Kidney (tissue), 14 donors: ENCODE measurements around the gene PHACTR1. TPM values are rescaled to one million over a fixed set of nuclear protein-coding genes. Genes with fewer than 3 reads are reported as not detected.

Experiments
- DNase-seq, 5 donors: peaks; one replicate each; pipeline ENCODE4 v3.0.0-alpha.2; 2013 to 2020
- FAIRE-seq: peaks from 2 replicates; lab custom pipeline; 2012; peaks lifted over from hg19 to GRCh38; lab: Jason Lieb, UNC
- H3K27ac ChIP-seq, 2 donors: one replicate each; pipeline ENCODE4 v1.7.0; 2013; ENCODE audit warnings: low read depth in 2 of 2, low read length in 2 of 2, inconsistent platforms in 1 of 2
- H3K27me3 ChIP-seq: one replicate; pipeline ENCODE4 v1.7.1; 2013; ENCODE audit warnings: low read length, inconsistent platforms; ENCODE audit not compliant: control insufficient read depth, insufficient read depth
- H3K36me3 ChIP-seq, 3 donors: one replicate each; pipeline versions ENCODE4 v1.7.0 to v1.7.1; 2013; ENCODE audit warnings: low read length in 3 of 3, control low read depth in 1 of 3, inconsistent platforms in 1 of 3; ENCODE audit not compliant: insufficient read depth in 3 of 3, control insufficient read depth in 2 of 3
- H3K4me1 ChIP-seq, 3 donors: one replicate each; pipeline versions ENCODE4 v1.7.0 to v1.7.1; 2013; ENCODE audit warnings: low read length in 3 of 3, inconsistent platforms in 1 of 3, low read depth in 1 of 3; ENCODE audit not compliant: control insufficient read depth in 2 of 3, insufficient read depth in 2 of 3
- H3K4me3 ChIP-seq, 3 donors: one replicate each; pipeline versions ENCODE4 v1.7.0 to v1.8.1; 2013; ENCODE audit warnings: low read length in 3 of 3, control low read depth in 1 of 3, inconsistent platforms in 1 of 3
- H3K9ac ChIP-seq, 3 donors: one replicate each; pipeline versions ENCODE4 v1.7.0 to v1.7.1; 2013; ENCODE audit warnings: low read length in 3 of 3, control low read depth in 1 of 3, inconsistent platforms in 1 of 3
- H3K9me3 ChIP-seq, 3 donors: one replicate each; pipeline versions ENCODE4 v1.7.0 to v1.7.1; 2013; ENCODE audit warnings: low read length in 3 of 3, control low read depth in 1 of 3, inconsistent platforms in 1 of 3; ENCODE audit not compliant: control insufficient read depth in 2 of 3, insufficient read depth in 1 of 3
- CTCF ChIP-seq: IDR thresholded peaks from 3 replicates; pipeline ENCODE4 v1.5.1; 2012; ENCODE audit warnings: mild to moderate bottlenecking, moderate library complexity, borderline replicate concordance; ENCODE audit not compliant: insufficient read depth; ENCODE audit errors: extremely low read depth
- intact Hi-C: fragments of 100-400 bp; cut with DNase I; formaldehyde crosslinking; loops from one replicate; pipeline ENCODE4 v1.11.1; 2022
- polyA plus RNA-seq: library from polyadenylated mRNA; stranded (reverse); fragments of 350-450 nt; fragmentation: Illumina TruSeq; extraction: RNeasy Lipid Tissue Mini Kit (QIAGEN cat#74804); gene quantifications from one replicate; pipeline ENCODE4 v1.2.3, GENCODE V29; 2014; ENCODE audit warnings: low read depth, low replicate concordance; ENCODE audit not compliant: insufficient read depth
- total RNA-seq: library from RNA; stranded (reverse); fragmentation: NEBNext Ultra II Directional; extraction: Animal tissue kit (Norgen Biotek cat#: 25700); gene quantifications from one replicate; pipeline ENCODE4 v1.2.1, GENCODE V29; 2021
- donor health status: control.
- donor health status: control.
- donor health status: control.
- donor health status: control.
- donor health status: control.
- donor health status: DM: yes; HTN: yes; CAD: no.
- donor health status: Normal renal cell carcinoma (clear cell type).

The PHACTR1 gene
- total and polyA plus RNA-seq, 2 donors from 2014 or later: 3.3 to 33.6 TPM

GRCh38 chr6:12753036-12753435 is 36.5 kb downstream of the PHACTR1 start:
- H3K4me3 ChIP-seq: no peak overlapping the region
- H3K27me3 ChIP-seq: peaks cover 6% of the 10 kb centered on the region
- no peaks in the 10 kb centered on the region for H3K36me3 ChIP-seq
- FAIRE-seq (no peak), DNase-seq (no peak)
- no peak for TF ChIP-seq CTCF
- H3K27ac ChIP-seq: no peak overlapping the region
- no peak overlapping the region for H3K9ac ChIP-seq
- intact Hi-C loops: no loop called here
- H3K9me3 ChIP-seq: no peaks in the 10 kb centered on the region
- no peaks in the 10 kb centered on the region for H3K4me1 ChIP-seq

- Histone ChIP-seq H3K4me1 (no peaks in the 10 kb centered on the region), H3K9ac (no peak overlapping the region), H3K27ac (no peak overlapping the region), H3K27me3 (no peaks in the 10 kb centered on the region), H3K36me3 (no peaks in the 10 kb centered on the region), H3K4me3 (no peak overlapping the region), H3K9me3 (no peaks in the 10 kb centered on the region)
- intact Hi-C loops: no loop called here
- FAIRE-seq: no peak
- DNase-seq: no peak
- TF ChIP-seq CTCF: no peak
Measured at GRCh38 chr6:12760226-12760625, 43.7 kb downstream of the PHACTR1 start.

- no peak overlapping the region for H3K27ac ChIP-seq
- H3K9me3 ChIP-seq: no peaks in the 10 kb centered on the region
- intact Hi-C loops: no loop called here
- H3K4me3 ChIP-seq: no peak overlapping the region
- H3K27me3 ChIP-seq: no peaks in the 10 kb centered on the region
- no peaks in the 10 kb centered on the region for H3K4me1 ChIP-seq
- no peak for TF ChIP-seq CTCF
- H3K9ac ChIP-seq: no peak overlapping the region
- no peak for FAIRE-seq
- no peaks in the 10 kb centered on the region for H3K36me3 ChIP-seq
- no peak for DNase-seq
Measured at GRCh38 chr6:12760911-12761310, 44.3 kb downstream of the PHACTR1 start.

GRCh38 chr6:12761376-12762115 is 45.0 kb downstream of the PHACTR1 start:
- intact Hi-C loops: no loop called here
- no peak for FAIRE-seq
- H3K9ac ChIP-seq: no peak overlapping the region

More at GRCh38 chr6:12761376-12762115, 45.0 kb downstream of the PHACTR1 start:
- no peak overlapping the region for H3K27ac ChIP-seq
- no peaks in the 10 kb centered on the region for H3K9me3 ChIP-seq
- no peaks in the 10 kb centered on the region for H3K36me3 ChIP-seq
- no peaks in the 10 kb centered on the region for H3K4me1 ChIP-seq
- H3K4me3 ChIP-seq: no peak overlapping the region
- no peak for TF ChIP-seq CTCF
- H3K27me3 ChIP-seq: no peaks in the 10 kb centered on the region
- no peak for DNase-seq
